Uterus (tissue), 4 donors: ENCODE results near the gene HNRNPL. TPM values are rescaled to one million over a fixed set of nuclear protein-coding genes. Genes with fewer than 3 reads are reported as not detected.
"Not testable (repeated sequence)": the region's sequence is repeated elsewhere in the genome, so short reads cannot be mapped to it uniquely, and the experiment has no call there.

ENCODE experiments used
- DNase-seq, 2 donors: peaks; one replicate each; pipeline ENCODE4 v3.0.0-alpha.2; 2019 to 2020
- H3K27ac ChIP-seq, 2 donors: fragments of 200-600 bp; sonication (generic); 1 replicate in 1 of 2; 2 replicates in 1 of 2; pipeline ENCODE4 v1.5.1; 2016 to 2018
- H3K27me3 ChIP-seq, 2 donors: fragments of 200-600 bp; sonication (generic); one replicate each; pipeline ENCODE4 v1.5.1; 2018 to 2019; ENCODE audit warnings: control low read depth in 1 of 2
- H3K36me3 ChIP-seq, 2 donors: fragments of 200-600 bp; sonication (generic); one replicate each; pipeline ENCODE4 v1.5.1; 2019; ENCODE audit warnings: control low read depth in 1 of 2
- H3K4me1 ChIP-seq, 2 donors: fragments of 200-600 bp; sonication (generic); one replicate each; pipeline ENCODE4 v1.5.1; 2018 to 2019; ENCODE audit warnings: control low read depth in 1 of 2
- H3K4me3 ChIP-seq, 2 donors: fragments of 200-600 bp; sonication (generic); 1 replicate in 1 of 2; 2 replicates in 1 of 2; pipeline ENCODE4 v1.5.1; 2018 to 2019; ENCODE audit warnings: mild to moderate bottlenecking in 1 of 2
- H3K9me3 ChIP-seq, 2 donors: fragments of 200-600 bp; sonication (generic); one replicate each; pipeline ENCODE4 v1.5.1; 2019; ENCODE audit warnings: control low read depth in 1 of 2
- CTCF ChIP-seq, 4 experiments: fragments of 200-600 bp in 2 of 4; fragments of 450-650 bp in 2 of 4; sonication (generic) in 2 of 4; IDR thresholded peaks; one replicate each; pipeline ENCODE4 v1.5.1; 2016 to 2019; ENCODE audit warnings: antibody characterized with exemption in 4 of 4, mild to moderate bottlenecking in 2 of 4, moderate library complexity in 1 of 4
- POLR2A ChIP-seq, 2 donors: fragments of 450-650 bp; IDR thresholded peaks; one replicate each; pipeline ENCODE4 v1.6.1; 2016; ENCODE audit warnings: antibody characterized with exemption in 2 of 2, mild to moderate bottlenecking in 1 of 2, moderate library complexity in 1 of 2
- intact Hi-C: fragments of 100-400 bp; cut with DNase I; formaldehyde crosslinking; loops from one replicate; pipeline ENCODE4 v1.15.1; 2023; ENCODE audit warnings: low total_unique reads
- total RNA-seq, 4 donors: library from RNA; depleted of rRNA in 3 of 4; stranded (reverse); fragments of >200 nt in 3 of 4; gene quantifications; one replicate each; pipeline versions ENCODE4 v1.1.0 to v1.2.4, GENCODE V29; 2014 to 2023
- donor health status: DM: yes; HTN: yes; CAD: no.

HNRNPL gene
- total RNA-seq, 4 donors from 2014 or later = 65.8 to 353 (median 177) TPM

GRCh38 chr19:38796154-38796553 is 53.6 kb downstream of the HNRNPL start:
- H3K27me3 ChIP-seq = no peaks in the 10 kb centered on the region
- TF ChIP-seq CTCF (IDR thresholded peaks at IDR 0.05) (no peak), POLR2A (IDR thresholded peaks at IDR 0.05) (no peak)

DNA sequence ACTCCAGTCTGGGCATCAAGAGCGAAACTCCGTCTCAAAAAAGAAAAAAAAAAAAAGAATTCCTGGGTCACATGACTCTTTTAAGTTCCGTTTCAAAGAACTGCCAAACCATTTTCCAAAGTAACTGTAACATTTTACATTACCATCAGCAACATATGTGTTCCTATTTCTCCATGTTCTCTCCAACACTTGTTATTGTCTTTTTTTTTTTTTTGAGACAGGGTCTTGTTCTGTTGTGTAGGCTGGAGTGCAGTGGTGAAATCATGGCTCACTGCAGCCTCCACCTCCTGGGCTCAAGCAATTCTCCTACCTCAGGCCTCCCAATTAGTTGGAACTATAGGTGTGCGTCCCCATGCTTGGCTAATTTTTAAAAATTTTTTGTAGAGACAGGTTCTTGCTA is 54.2 kb downstream of the HNRNPL start:
- DNase-seq = no peak
- Histone ChIP-seq H3K27me3 (no peaks in the 10 kb centered on the region), H3K27ac (no peak overlapping the region), H3K4me3 (no peak overlapping the region), H3K4me1 (no peaks in the 10 kb centered on the region), H3K9me3 (no peaks in the 10 kb centered on the region), H3K36me3 (no peaks in the 10 kb centered on the region)
- intact Hi-C loops = no loop called here
- TF ChIP-seq CTCF (IDR thresholded peaks at IDR 0.05) (no peak), POLR2A (IDR thresholded peaks at IDR 0.05) (no peak)

More at GRCh38 chr19:38796154-38796553, 53.6 kb downstream of the HNRNPL start:
- no peaks in the 10 kb centered on the region for H3K36me3 ChIP-seq
- intact Hi-C loops = no loop called here
- no peak overlapping the region for H3K4me3 ChIP-seq
- no peak overlapping the region for H3K27ac ChIP-seq
- DNase-seq = no peak
- H3K4me1 ChIP-seq = no peaks in the 10 kb centered on the region
- H3K9me3 ChIP-seq = no peaks in the 10 kb centered on the region

- intact Hi-C loops = no loop called here
Observed at GRCh38 chr19:38793671-38794070, 56.1 kb downstream of the HNRNPL start.

GRCh38 chr19:38793177-38793576 is 56.6 kb downstream of the HNRNPL start:
- intact Hi-C loops = no loop called here
- Histone ChIP-seq H3K9me3 (no peaks in the 10 kb centered on the region), H3K27ac (no peak overlapping the region), H3K36me3 (no peaks in the 10 kb centered on the region), H3K4me1 (no peaks in the 10 kb centered on the region), H3K27me3 (no peaks in the 10 kb centered on the region), H3K4me3 (no peak overlapping the region)
- DNase-seq = no peak
- TF ChIP-seq POLR2A (IDR thresholded peaks at IDR 0.05) = no peak

More at GRCh38 chr19:38793671-38794070, 56.1 kb downstream of the HNRNPL start:
- Histone ChIP-seq H3K4me1 (no peaks in the 10 kb centered on the region), H3K36me3 (no peaks in the 10 kb centered on the region), H3K27ac (no peak overlapping the region), H3K27me3 (no peaks in the 10 kb centered on the region), H3K9me3 (no peaks in the 10 kb centered on the region), H3K4me3 (no peak overlapping the region)
- DNase-seq = no peak
- TF ChIP-seq POLR2A (IDR thresholded peaks at IDR 0.05) (no peak), CTCF (IDR thresholded peaks at IDR 0.05) (no peak)

- no peak overlapping the region for H3K4me3 ChIP-seq
- H3K36me3 ChIP-seq = no peaks in the 10 kb centered on the region
- no peak overlapping the region for H3K27ac ChIP-seq
- H3K27me3 ChIP-seq = no peaks in the 10 kb centered on the region
- no peaks in the 10 kb centered on the region for H3K9me3 ChIP-seq
- intact Hi-C loops = no loop called here
- no peaks in the 10 kb centered on the region for H3K4me1 ChIP-seq
- TF ChIP-seq POLR2A (IDR thresholded peaks at IDR 0.05) = no peak
- peak in 2 of 4 experiments; percentile 24 to 32 for TF ChIP-seq CTCF (IDR thresholded peaks at IDR 0.05)
- no peak for DNase-seq
Observed at GRCh38 chr19:38792250-38793111, 57.3 kb downstream of the HNRNPL start.

- H3K9me3 ChIP-seq, H3K27me3 ChIP-seq, H3K4me1 ChIP-seq, DNase-seq, intact Hi-C loops, H3K27ac ChIP-seq, H3K36me3 ChIP-seq: not testable (repeated sequence)
- peak overlapping the region in 1 of 2 donors; percentile 30 for H3K4me3 ChIP-seq
Observed at GRCh38 chr19:38791451-38792064, 58.2 kb downstream of the HNRNPL start.

DNA sequence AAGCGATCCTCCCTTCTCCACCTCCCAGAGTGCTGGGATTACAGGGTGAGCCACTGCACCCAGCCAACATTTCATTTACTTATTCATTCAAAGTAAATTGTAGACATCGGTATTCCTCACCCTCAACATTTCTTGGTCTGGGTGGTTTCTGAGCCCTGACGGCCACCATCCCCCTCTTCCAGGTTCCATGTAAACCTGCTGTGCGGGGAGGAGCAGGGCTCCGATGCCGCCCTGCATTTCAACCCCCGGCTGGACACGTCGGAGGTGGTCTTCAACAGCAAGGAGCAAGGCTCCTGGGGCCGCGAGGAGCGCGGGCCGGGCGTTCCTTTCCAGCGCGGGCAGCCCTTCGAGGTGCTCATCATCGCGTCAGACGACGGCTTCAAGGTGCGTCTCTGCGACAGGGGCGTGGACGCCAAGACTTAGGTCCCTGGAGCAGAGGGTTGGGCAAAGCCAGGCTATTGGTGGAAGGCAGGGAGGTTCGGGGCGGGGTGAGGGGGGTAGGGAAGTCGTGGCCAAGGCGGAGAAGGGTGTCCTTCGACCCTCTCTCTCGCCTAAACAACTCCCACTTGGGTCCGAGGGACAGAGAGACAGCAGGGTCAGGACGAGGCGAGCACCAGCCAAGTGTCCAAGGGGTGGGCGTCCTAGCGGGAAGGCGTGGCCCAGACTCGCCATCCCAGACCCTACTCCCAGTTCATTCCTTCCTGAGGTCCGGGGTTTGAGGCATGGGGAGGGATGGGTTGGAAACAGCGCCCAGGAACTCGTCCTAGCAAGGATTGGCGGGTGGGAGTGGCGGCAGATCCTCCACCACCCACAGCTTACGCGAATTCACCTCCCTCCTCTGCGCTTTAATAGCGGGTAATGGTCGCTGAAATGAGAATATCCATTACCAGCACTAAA is 59.0 kb downstream of the HNRNPL start:
- intact Hi-C loops, H3K27me3 ChIP-seq, H3K27ac ChIP-seq, H3K36me3 ChIP-seq, H3K4me1 ChIP-seq, H3K9me3 ChIP-seq, DNase-seq: not testable (repeated sequence)
- peak overlapping the region in 1 of 2 donors; percentile 30 for H3K4me3 ChIP-seq
